ENCODE results near the gene PLEKHM3.

Gene PLEKHM3

DNA sequence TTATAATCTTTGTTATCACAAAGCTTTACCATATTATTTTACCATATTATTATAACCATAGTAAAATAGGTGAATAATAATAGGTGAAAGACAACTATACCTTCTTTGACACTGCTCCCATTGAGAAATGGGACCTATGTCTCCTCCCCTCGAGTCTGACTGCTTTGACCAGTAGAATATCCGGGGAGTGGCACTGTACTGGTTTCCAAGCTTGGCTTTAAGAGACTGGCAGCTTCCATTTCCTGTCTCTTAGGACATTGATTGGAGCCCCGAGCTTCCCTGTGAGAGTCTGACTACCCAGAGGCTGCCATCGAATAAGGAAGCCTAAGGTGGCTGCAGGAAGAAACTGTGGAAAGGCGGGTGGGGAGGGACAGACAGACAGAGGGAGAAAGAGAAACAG lies 40.1 kb upstream of the PLEKHM3 start:
- TF ChIP-seq, protein P1, sequence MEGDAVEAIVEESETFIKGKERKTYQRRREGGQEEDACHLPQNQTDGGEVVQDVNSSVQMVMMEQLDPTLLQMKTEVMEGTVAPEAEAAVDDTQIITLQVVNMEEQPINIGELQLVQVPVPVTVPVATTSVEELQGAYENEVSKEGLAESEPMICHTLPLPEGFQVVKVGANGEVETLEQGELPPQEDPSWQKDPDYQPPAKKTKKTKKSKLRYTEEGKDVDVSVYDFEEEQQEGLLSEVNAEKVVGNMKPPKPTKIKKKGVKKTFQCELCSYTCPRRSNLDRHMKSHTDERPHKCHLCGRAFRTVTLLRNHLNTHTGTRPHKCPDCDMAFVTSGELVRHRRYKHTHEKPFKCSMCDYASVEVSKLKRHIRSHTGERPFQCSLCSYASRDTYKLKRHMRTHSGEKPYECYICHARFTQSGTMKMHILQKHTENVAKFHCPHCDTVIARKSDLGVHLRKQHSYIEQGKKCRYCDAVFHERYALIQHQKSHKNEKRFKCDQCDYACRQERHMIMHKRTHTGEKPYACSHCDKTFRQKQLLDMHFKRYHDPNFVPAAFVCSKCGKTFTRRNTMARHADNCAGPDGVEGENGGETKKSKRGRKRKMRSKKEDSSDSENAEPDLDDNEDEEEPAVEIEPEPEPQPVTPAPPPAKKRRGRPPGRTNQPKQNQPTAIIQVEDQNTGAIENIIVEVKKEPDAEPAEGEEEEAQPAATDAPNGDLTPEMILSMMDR (IDR thresholded peaks at IDR 0.05; ENCODE audit: low read depth, low read length): no peak
- Histone ChIP-seq H3K4me3 (ENCODE audit: low read depth, low read length) (no peak overlapping the region), H3K27me3 (ENCODE audit: insufficient read depth, low read depth, severe bottlenecking) (no peaks in the 10 kb centered on the region), H3K9me3 (ENCODE audit: severe bottlenecking) (no peaks in the 10 kb centered on the region), H3K27ac (no peak overlapping the region), H3K36me3 (no peaks in the 10 kb centered on the region)
- no peak for DNase-seq

DNA sequence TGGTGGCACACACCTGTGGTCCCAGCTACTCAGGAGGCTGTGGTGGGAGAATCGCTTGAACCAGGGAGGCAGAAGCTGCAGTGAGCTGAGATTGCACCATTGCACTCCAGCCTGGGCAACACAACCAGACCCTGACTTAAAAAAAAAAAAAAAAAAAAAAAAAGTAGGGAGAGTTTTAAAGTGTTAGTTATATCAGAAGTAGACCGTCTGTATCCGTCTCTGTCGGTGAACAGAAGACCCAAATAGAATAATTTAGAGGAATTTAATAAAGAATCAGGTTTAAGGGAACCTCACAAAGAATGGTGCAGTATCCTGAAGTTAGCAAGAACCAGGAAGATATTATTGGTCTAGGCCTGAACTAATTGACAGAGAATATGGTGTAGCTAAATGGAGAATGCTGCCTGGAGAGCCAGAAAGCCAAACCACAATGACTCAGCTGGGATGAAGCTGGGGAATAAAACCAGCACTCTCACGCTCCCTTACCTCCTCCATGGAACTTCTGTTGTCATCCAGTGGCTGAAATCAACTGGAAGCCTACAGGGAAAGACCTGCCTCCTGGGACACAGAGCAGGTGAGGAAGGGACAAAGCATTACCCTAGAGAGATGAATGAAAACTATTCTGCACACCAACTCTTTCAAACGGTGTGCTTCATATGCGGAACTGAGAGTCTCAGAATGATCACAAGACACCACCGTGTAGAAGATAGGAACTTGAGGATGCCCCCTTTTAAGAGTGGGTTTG lies 39.1 kb upstream of the PLEKHM3 start:
- TF ChIP-seq, protein P1 (IDR thresholded peaks at IDR 0.05; ENCODE audit: low read depth, low read length): no peak
- no peaks in the 10 kb centered on the region for H3K36me3 ChIP-seq
- H3K4me3 ChIP-seq (ENCODE audit: low read depth, low read length): no peak overlapping the region
- no peak for DNase-seq
- no peak overlapping the region for H3K27ac ChIP-seq
- no peaks in the 10 kb centered on the region for H3K27me3 ChIP-seq (ENCODE audit: insufficient read depth, low read depth, severe bottlenecking)
- H3K9me3 ChIP-seq (ENCODE audit: severe bottlenecking): peaks cover 4% of the 10 kb centered on the region

DNA sequence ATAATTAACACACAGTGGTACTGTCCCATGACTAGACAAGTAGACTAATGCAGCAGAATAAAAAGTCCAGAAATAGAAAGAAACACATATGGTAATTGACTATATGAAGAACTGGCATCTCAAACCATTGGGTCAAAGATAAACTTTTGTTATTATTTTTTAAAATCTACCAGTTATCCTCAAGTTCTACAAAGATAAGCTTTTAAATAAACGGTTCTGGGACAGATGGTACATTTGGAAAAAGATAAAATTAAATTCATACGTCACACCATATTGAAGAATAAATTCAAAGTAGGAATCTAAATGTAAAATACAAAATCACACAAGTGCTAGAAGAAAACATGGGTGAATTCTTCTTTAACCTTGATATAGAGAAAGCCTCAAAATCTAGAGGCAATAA lies 37.6 kb upstream of the PLEKHM3 start:
- Histone ChIP-seq H3K36me3 (no peaks in the 10 kb centered on the region), H3K9me3 (ENCODE audit: severe bottlenecking) (peaks cover 4% of the 10 kb centered on the region), H3K27ac (no peak overlapping the region), H3K27me3 (ENCODE audit: insufficient read depth, low read depth, severe bottlenecking) (no peaks in the 10 kb centered on the region), H3K4me3 (ENCODE audit: low read depth, low read length) (no peak overlapping the region)
- TF ChIP-seq, protein P1 (IDR thresholded peaks at IDR 0.05; ENCODE audit: low read depth, low read length): no peak
- DNase-seq: no peak

DNA sequence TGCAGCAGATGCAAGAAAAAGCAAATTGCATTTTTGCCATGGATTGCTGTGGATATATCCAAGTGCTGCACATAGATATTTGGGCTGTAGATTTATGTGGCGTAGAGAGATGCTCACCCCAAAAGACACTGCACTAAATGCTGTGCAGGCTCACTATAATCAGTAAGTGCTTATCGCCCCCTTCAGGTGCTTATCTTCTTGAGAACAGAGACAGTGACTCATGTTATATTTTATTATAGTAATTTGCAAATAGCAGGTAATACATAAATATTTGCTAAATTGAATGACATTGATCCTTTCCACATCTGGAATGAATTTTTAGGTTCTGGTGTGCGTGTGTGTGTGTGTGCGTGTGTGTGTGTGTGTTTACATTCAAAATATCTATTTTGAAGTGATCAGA lies 36.8 kb upstream of the PLEKHM3 start:
- Histone ChIP-seq H3K36me3 (no peaks in the 10 kb centered on the region), H3K27me3 (ENCODE audit: insufficient read depth, low read depth, severe bottlenecking) (no peaks in the 10 kb centered on the region), H3K4me3 (ENCODE audit: low read depth, low read length) (no peak overlapping the region), H3K27ac (no peak overlapping the region), H3K9me3 (ENCODE audit: severe bottlenecking) (peaks cover 4% of the 10 kb centered on the region)
- DNase-seq: peak; percentile 23
- TF ChIP-seq, protein P1 (IDR thresholded peaks at IDR 0.05; ENCODE audit: low read depth, low read length): peak; percentile 47

DNA sequence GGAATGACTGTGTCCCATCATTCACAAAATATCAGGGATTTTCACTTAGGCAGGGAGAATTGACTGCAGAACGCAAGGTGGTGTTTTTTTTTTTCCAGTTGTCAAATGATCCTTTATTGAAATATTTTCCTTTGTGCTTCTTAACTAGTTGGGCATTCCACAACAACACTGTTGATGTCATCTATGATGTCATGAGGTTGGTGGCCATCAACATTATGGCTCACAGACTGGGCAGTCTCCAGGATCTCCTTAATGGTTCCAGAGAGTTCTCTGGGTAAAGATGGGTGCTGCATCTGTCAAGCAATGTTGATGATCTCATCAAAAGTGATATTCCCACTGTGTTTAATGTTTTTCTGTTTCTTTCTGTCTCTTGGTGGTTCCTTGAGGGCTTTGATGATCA lies 31.8 kb upstream of the PLEKHM3 start:
- no peak overlapping the region for H3K4me3 ChIP-seq (ENCODE audit: low read depth, low read length)
- H3K36me3 ChIP-seq: no peaks in the 10 kb centered on the region
- H3K27ac ChIP-seq: no peak overlapping the region
- H3K27me3 ChIP-seq (ENCODE audit: insufficient read depth, low read depth, severe bottlenecking): no peaks in the 10 kb centered on the region
- no peak for DNase-seq
- TF ChIP-seq, protein P1 (IDR thresholded peaks at IDR 0.05; ENCODE audit: low read depth, low read length): no peak
- peaks cover 4% of the 10 kb centered on the region for H3K9me3 ChIP-seq (ENCODE audit: severe bottlenecking)

DNA sequence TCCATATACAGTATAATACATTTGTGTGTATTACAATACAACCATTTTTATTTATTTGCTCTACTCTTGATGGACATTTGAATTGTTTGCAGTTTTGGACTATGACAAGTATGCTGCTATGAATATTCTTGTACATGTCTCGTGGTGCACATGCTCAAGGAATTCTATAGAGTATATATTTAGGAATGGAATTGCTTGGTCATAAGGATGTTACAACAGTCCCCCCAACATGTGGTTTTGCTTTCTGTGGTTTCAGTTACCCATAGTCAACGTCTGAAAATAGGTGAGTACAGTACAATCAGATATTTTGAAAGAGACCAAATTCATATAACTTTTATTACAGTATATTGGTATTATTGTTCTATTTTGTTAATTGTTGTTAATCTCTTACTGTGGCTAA lies 24.1 kb upstream of the PLEKHM3 start:
- Histone ChIP-seq H3K27me3 (ENCODE audit: insufficient read depth, low read depth, severe bottlenecking) (no peaks in the 10 kb centered on the region), H3K4me3 (ENCODE audit: low read depth, low read length) (no peak overlapping the region), H3K36me3 (no peaks in the 10 kb centered on the region), H3K9me3 (ENCODE audit: severe bottlenecking) (no peaks in the 10 kb centered on the region), H3K27ac (no peak overlapping the region)
- DNase-seq: no peak
- TF ChIP-seq, protein P1 (IDR thresholded peaks at IDR 0.05; ENCODE audit: low read depth, low read length): no peak
